Neural progenitor cell (in vitro differentiated cells): Measurements from ENCODE around the gene FBXL15. TPM values are rescaled to one million over a fixed set of nuclear protein-coding genes. Genes with fewer than 3 reads are reported as not detected.

Source experiments
- DNase-seq: peaks from one replicate; pipeline ENCODE4 v3.0.0-alpha.2; 2016; ENCODE audit warnings: low spot score
- H2AFZ ChIP-seq: fragments of 200-600 bp; sonication (generic); replicated peaks from 2 replicates; pipeline ENCODE4 v1.6.1; 2016; ENCODE audit warnings: antibody characterized with exemption
- H3F3A ChIP-seq: fragments of 200-600 bp; sonication (generic); 2 replicates; pipeline ENCODE4 v1.6.1; 2016; ENCODE audit warnings: antibody characterized with exemption, low read depth
- H3K27ac ChIP-seq: fragments of 200-600 bp; sonication (generic); 2 replicates; pipeline ENCODE4 v1.5.1; 2016; ENCODE audit warnings: mild to moderate bottlenecking
- H3K27me3 ChIP-seq: fragments of 200-600 bp; sonication (generic); 2 replicates; pipeline ENCODE4 v1.6.1; 2016; ENCODE audit warnings: mild to moderate bottlenecking, moderate library complexity
- H3K36me3 ChIP-seq: fragments of 200-600 bp; sonication (generic); 2 replicates; pipeline ENCODE4 v1.5.1; 2016
- H3K4me1 ChIP-seq: fragments of 200-600 bp; sonication (generic); 2 replicates; pipeline ENCODE4 v1.6.1; 2016; ENCODE audit warnings: mixed run types
- H3K4me2 ChIP-seq: fragments of 200-600 bp; sonication (generic); 2 replicates; pipeline ENCODE4 v1.6.1; 2016
- H3K4me3 ChIP-seq: fragments of 200-600 bp; sonication (generic); 2 replicates; pipeline ENCODE4 v1.5.1; 2016
- H3K79me2 ChIP-seq: fragments of 200-600 bp; sonication (generic); 2 replicates; pipeline ENCODE4 v1.6.1; 2016; ENCODE audit warnings: low read depth
- H3K9ac ChIP-seq: fragments of 200-600 bp; sonication (generic); 2 replicates; pipeline ENCODE4 v1.6.1; 2016
- H3K9me3 ChIP-seq: fragments of 200-600 bp; sonication (generic); 2 replicates; pipeline ENCODE4 v1.5.1; 2016; ENCODE audit warnings: low read depth
- H4K20me1 ChIP-seq: fragments of 200-600 bp; sonication (generic); 2 replicates; pipeline ENCODE4 v1.6.1; 2016; ENCODE audit warnings: low read depth
- H3K27ac Mint-ChIP-seq: 3 replicates; pipeline ENCODE4 v1.8.0; 2021; ENCODE audit warnings: mixed read lengths
- H3K27me3 Mint-ChIP-seq: 2 replicates; pipeline ENCODE4 v1.8.0; 2022; ENCODE audit warnings: low read depth, mild to moderate bottlenecking, inconsistent platforms, moderate library complexity, mixed read lengths; ENCODE audit not compliant: insufficient read depth
- H3K36me3 Mint-ChIP-seq: 3 replicates; pipeline ENCODE4 v1.8.0; 2021; ENCODE audit warnings: mixed read lengths
- H3K4me1 Mint-ChIP-seq: 3 replicates; pipeline ENCODE4 v1.8.0; 2021; ENCODE audit warnings: mixed read lengths
- H3K4me3 Mint-ChIP-seq: 3 replicates; pipeline ENCODE4 v1.8.0; 2021; ENCODE audit warnings: mild to moderate bottlenecking, moderate library complexity, mixed read lengths
- H3K9me3 Mint-ChIP-seq: 3 replicates; pipeline ENCODE4 v1.8.0; 2020; ENCODE audit warnings: mixed read lengths
- EZH2 ChIP-seq: fragments of 200-600 bp; sonication (generic); IDR thresholded peaks from 2 replicates; pipeline ENCODE4 v1.6.1; 2017; ENCODE audit warnings: antibody characterized with exemption, mild to moderate bottlenecking, moderate library complexity
- EZH2phosphoT487 ChIP-seq: fragments of 200-600 bp; sonication (generic); IDR thresholded peaks from 2 replicates; pipeline ENCODE4 v1.6.1; 2017; ENCODE audit warnings: antibody characterized with exemption
- total RNA-seq: library from RNA; depleted of rRNA; stranded (reverse); fragments of >200 nt; gene quantifications from 2 replicates; pipeline ENCODE4 v1.2.3, GENCODE V29; 2015; ENCODE audit warnings: low replicate concordance
- TF ChIP-seq, protein P1 (sequence below): fragments of 200-600 bp; sonication (generic); IDR thresholded peaks from 2 replicates; pipeline ENCODE4 v1.5.1; 2017; ENCODE audit warnings: antibody characterized with exemption, mild to moderate bottlenecking

FBXL15 gene
- total RNA-seq, 1 donor from 2014 or later, result 4.4 TPM

DNA sequence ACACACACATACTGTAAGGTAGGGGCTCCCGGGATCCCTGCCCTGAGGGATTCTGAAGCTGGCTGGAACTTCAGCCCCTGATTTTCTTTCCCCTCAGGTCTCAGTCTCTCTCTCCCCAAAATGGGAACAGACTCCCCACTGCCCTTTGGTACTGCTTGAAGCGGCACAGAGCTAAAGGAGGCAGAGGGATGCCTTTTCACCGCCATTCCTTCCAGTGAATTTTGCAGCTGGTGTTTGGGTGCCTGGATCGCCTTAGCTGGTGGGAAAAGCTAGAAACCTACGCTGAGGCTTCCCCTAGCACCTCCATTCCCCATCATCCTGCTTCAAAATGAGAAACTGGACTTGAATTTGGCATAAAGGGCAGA lies 14.5 kb downstream of the FBXL15 start:
- no peaks in the 10 kb centered on the region for H4K20me1 ChIP-seq
- Mint-ChIP-seq H3K27me3 (peaks cover 3% of the 10 kb centered on the region), H3K4me1 (peaks cover 31% of the 10 kb centered on the region), H3K36me3 (no peaks in the 10 kb centered on the region), H3K4me3 (peak overlapping the region; percentile 68), H3K9me3 (no peaks in the 10 kb centered on the region), H3K27ac (no peak overlapping the region)
- H3K4me2 ChIP-seq, result peak overlapping the region; percentile 83
- H3K9me3 ChIP-seq, result no peaks in the 10 kb centered on the region
- peaks cover 14% of the 10 kb centered on the region for H3K4me1 ChIP-seq
- H3K36me3 ChIP-seq, result no peaks in the 10 kb centered on the region
- peaks cover 41% of the 10 kb centered on the region for H3K27me3 ChIP-seq
- no peak overlapping the region for H3K9ac ChIP-seq
- H2AFZ ChIP-seq, result no peak overlapping the region
- no peak for DNase-seq
- TF ChIP-seq EZH2, result peak; percentile 43
- TF ChIP-seq, protein P1, sequence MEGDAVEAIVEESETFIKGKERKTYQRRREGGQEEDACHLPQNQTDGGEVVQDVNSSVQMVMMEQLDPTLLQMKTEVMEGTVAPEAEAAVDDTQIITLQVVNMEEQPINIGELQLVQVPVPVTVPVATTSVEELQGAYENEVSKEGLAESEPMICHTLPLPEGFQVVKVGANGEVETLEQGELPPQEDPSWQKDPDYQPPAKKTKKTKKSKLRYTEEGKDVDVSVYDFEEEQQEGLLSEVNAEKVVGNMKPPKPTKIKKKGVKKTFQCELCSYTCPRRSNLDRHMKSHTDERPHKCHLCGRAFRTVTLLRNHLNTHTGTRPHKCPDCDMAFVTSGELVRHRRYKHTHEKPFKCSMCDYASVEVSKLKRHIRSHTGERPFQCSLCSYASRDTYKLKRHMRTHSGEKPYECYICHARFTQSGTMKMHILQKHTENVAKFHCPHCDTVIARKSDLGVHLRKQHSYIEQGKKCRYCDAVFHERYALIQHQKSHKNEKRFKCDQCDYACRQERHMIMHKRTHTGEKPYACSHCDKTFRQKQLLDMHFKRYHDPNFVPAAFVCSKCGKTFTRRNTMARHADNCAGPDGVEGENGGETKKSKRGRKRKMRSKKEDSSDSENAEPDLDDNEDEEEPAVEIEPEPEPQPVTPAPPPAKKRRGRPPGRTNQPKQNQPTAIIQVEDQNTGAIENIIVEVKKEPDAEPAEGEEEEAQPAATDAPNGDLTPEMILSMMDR, result no peak
- peaks cover 13% of the 10 kb centered on the region for H3K79me2 ChIP-seq
- peak overlapping the region; percentile 37 for H3K4me3 ChIP-seq
- no peak overlapping the region for H3K27ac ChIP-seq
- H3F3A ChIP-seq, result peaks cover 17% of the 10 kb centered on the region

DNA sequence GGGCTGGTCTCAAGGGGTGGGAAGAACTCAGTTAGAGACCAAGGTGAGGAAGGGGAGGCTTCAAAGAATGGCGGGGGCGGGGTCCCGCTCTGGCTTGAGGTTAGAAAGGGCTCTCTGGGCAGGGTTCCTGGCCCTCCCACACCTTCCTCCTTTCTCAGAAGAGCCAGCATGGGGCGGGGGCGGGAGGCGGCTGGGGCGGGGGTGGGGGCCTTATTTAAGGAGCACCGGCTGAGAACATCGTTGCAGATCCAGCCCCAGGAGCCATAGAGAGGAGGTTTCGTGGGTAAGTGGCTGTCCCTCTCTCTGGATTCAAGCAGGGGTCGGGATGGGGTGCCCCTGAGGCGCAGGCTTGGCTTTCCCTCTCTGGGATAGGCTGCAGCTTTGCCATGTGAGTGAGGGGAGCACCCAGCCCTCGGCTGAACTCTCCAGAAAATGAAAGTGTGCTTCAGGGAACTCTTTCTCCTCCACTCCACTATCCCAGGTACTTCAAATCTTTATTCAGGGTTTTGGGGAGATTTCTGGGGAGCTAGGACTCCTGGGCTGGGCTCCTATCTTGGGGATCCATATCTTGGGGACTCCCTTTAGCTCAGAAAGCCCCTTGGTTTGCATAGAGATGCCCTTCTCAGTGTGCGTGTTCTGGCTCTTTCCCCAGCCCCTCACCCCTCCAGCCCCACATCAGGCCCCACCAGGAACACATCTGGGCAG lies 15.0 kb downstream of the FBXL15 start:
- DNase-seq, result no peak
- no peak for TF ChIP-seq EZH2
- TF ChIP-seq EZH2phosphoT487, result no peak
- TF ChIP-seq, protein P1, result no peak
- peak overlapping the region; percentile 83 for H3K4me2 ChIP-seq
- H3K36me3 ChIP-seq, result no peaks in the 10 kb centered on the region
- Mint-ChIP-seq H3K9me3 (no peaks in the 10 kb centered on the region), H3K27me3 (peaks cover 3% of the 10 kb centered on the region), H3K36me3 (no peaks in the 10 kb centered on the region), H3K27ac (no peak overlapping the region), H3K4me3 (peak overlapping the region; percentile 68), H3K4me1 (peaks cover 31% of the 10 kb centered on the region)
- no peaks in the 10 kb centered on the region for H4K20me1 ChIP-seq
- H3K9ac ChIP-seq, result no peak overlapping the region
- H3K4me1 ChIP-seq, result peaks cover 14% of the 10 kb centered on the region
- no peak overlapping the region for H2AFZ ChIP-seq
- peaks cover 41% of the 10 kb centered on the region for H3K27me3 ChIP-seq
- peaks cover 14% of the 10 kb centered on the region for H3F3A ChIP-seq
- peak overlapping the region; percentile 37 for H3K4me3 ChIP-seq
- no peaks in the 10 kb centered on the region for H3K9me3 ChIP-seq
- H3K27ac ChIP-seq, result no peak overlapping the region
- peaks cover 13% of the 10 kb centered on the region for H3K79me2 ChIP-seq

- H3K36me3 Mint-ChIP-seq, result no peaks in the 10 kb centered on the region
- Histone ChIP-seq H3K9me3 (no peaks in the 10 kb centered on the region), H3K4me1 (peaks cover 14% of the 10 kb centered on the region), H3K4me3 (no peak overlapping the region), H3K27ac (no peak overlapping the region), H3K4me2 (no peak overlapping the region), H3K36me3 (no peaks in the 10 kb centered on the region), H3F3A (peaks cover 12% of the 10 kb centered on the region), H3K27me3 (peaks cover 41% of the 10 kb centered on the region), H3K9ac (no peak overlapping the region), H3K79me2 (peaks cover 8% of the 10 kb centered on the region), H4K20me1 (no peaks in the 10 kb centered on the region), H2AFZ (no peak overlapping the region)
- peak overlapping the region; percentile 50 for H3K4me3 Mint-ChIP-seq
- peaks cover 3% of the 10 kb centered on the region for H3K27me3 Mint-ChIP-seq
- H3K9me3 Mint-ChIP-seq, result no peaks in the 10 kb centered on the region
- TF ChIP-seq, protein P1, result no peak
- TF ChIP-seq EZH2phosphoT487 (no peak), EZH2 (no peak)
- peaks cover 31% of the 10 kb centered on the region for H3K4me1 Mint-ChIP-seq
- DNase-seq, result no peak
- H3K27ac Mint-ChIP-seq, result no peak overlapping the region
Observed at GRCh38 chr10:102436312-102436711, 15.7 kb downstream of the FBXL15 start.
